Renal cortex interstitium (tissue), 11 donors: ENCODE results near the gene SPTBN1. TPM values are rescaled to one million over a fixed set of nuclear protein-coding genes. Genes with fewer than 3 reads are reported as not detected.
A peak's percentile ranks its signal among the peaks of the same experiment; 100 is the strongest.

Experiments used
- DNase-seq, 11 donors: peaks; one replicate each; pipeline ENCODE4 v3.0.0-alpha.2; 2013; ENCODE audit warnings: low read depth in 9 of 11, low spot score in 4 of 11; ENCODE audit errors: extremely low read depth in 1 of 11
- polyA plus RNA-seq, 3 donors: library from polyadenylated mRNA; unstranded; fragments of 120-200 nt; gene quantifications; one replicate each; pipeline ENCODE4 v1.2.1, GENCODE V29; 2013; ENCODE audit not compliant: insufficient read length in 3 of 3

The SPTBN1 gene
- polyA plus RNA-seq, 3 donors: 237 to 254 (median 240) TPM

GRCh38 chr2:54556621-54557121 lies 100.5 kb downstream of the SPTBN1 start:
- DNase-seq: no peak

GRCh38 chr2:54557211-54557600 lies 101.1 kb downstream of the SPTBN1 start:
- DNase-seq: no peak

- DNase-seq: peak in 2 of 11 donors; percentile 55 to 66
These were observed 101.6 kb downstream of the SPTBN1 start for GRCh38 chr2:54557601-54558187.

- peak in 5 of 11 donors; percentile 61 to 77 (median 67) for DNase-seq
These were observed 102.3 kb downstream of the SPTBN1 start for GRCh38 chr2:54558188-54559005.

GRCh38 chr2:54559006-54559445 lies 102.9 kb downstream of the SPTBN1 start:
- no peak for DNase-seq

- peak in 1 of 11 donors; percentile 70 for DNase-seq
These were observed 103.5 kb downstream of the SPTBN1 start for GRCh38 chr2:54559593-54560145.

GRCh38 chr2:54560146-54560881 lies 104.2 kb downstream of the SPTBN1 start:
- no peak for DNase-seq

GRCh38 chr2:54561010-54561409 lies 104.9 kb downstream of the SPTBN1 start:
- DNase-seq: no peak

GRCh38 chr2:54564439-54564838 lies 108.3 kb downstream of the SPTBN1 start:
- no peak for DNase-seq

- DNase-seq: no peak
These were observed 109.4 kb downstream of the SPTBN1 start for GRCh38 chr2:54565551-54565950.

GRCh38 chr2:54566896-54567295 lies 110.8 kb downstream of the SPTBN1 start:
- no peak for DNase-seq

- DNase-seq: no peak
These were observed 112.8 kb downstream of the SPTBN1 start for GRCh38 chr2:54568876-54569321.

- DNase-seq: no peak
These were observed 113.7 kb downstream of the SPTBN1 start for GRCh38 chr2:54569745-54570301.

- DNase-seq: no peak
These were observed 114.3 kb downstream of the SPTBN1 start for GRCh38 chr2:54570321-54570855.

GRCh38 chr2:54570925-54571694 lies 115.0 kb downstream of the SPTBN1 start:
- no peak for DNase-seq

GRCh38 chr2:54572262-54572635 lies 116.1 kb downstream of the SPTBN1 start:
- no peak for DNase-seq

- no peak for DNase-seq
These were observed 116.8 kb downstream of the SPTBN1 start for GRCh38 chr2:54572636-54573536.
